GM23338 (cell line): ENCODE data around the gene HRAS. TPM values are rescaled to one million over a fixed set of nuclear protein-coding genes. Genes with fewer than 3 reads are reported as not detected.

ENCODE experiments used
- ATAC-seq: fragments of 200-7000 bp; cut with Tn5 transposase; 3 replicates; pipeline ENCODE4 v1.9.1; 2020
- DNase-seq: peaks from one replicate; pipeline ENCODE4 v3.0.0-alpha.2; 2015; ENCODE audit warnings: low spot score
- H2AFZ ChIP-seq: fragments of 200-600 bp; sonication (generic); 2 replicates; pipeline ENCODE4 v1.8.0; 2016; ENCODE audit warnings: antibody characterized with exemption, mild to moderate bottlenecking, moderate library complexity
- H3F3A ChIP-seq: fragments of 200-600 bp; sonication (generic); replicated peaks from 2 replicates; pipeline ENCODE4 v1.8.0; 2017; ENCODE audit warnings: antibody characterized with exemption, mixed run types, low read depth
- H3K27ac ChIP-seq: fragments of 200-600 bp; sonication (generic); 2 replicates; pipeline ENCODE4 v1.6.1; 2016; ENCODE audit warnings: low read depth
- H3K27me3 ChIP-seq: fragments of 200-600 bp; sonication (generic); 2 replicates; pipeline ENCODE4 v1.8.0; 2016; ENCODE audit warnings: mild to moderate bottlenecking, mixed run types, moderate library complexity; ENCODE audit not compliant: insufficient read depth
- H3K36me3 ChIP-seq: fragments of 200-600 bp; sonication (generic); 2 replicates; pipeline ENCODE4 v1.8.0; 2016; ENCODE audit warnings: mild to moderate bottlenecking; ENCODE audit not compliant: insufficient read depth
- H3K4me1 ChIP-seq: fragments of 200-600 bp; sonication (generic); 2 replicates; pipeline ENCODE4 v1.8.0; 2016; ENCODE audit warnings: mild to moderate bottlenecking, moderate library complexity; ENCODE audit not compliant: insufficient read depth
- H3K4me2 ChIP-seq: fragments of 200-600 bp; sonication (generic); 2 replicates; pipeline ENCODE4 v1.7.1; 2017; ENCODE audit warnings: mixed run types
- H3K4me3 ChIP-seq: fragments of 200-600 bp; sonication (generic); 2 replicates; pipeline ENCODE4 v1.6.1; 2016; ENCODE audit warnings: mixed run types
- H3K79me2 ChIP-seq: fragments of 200-600 bp; sonication (generic); replicated peaks from 2 replicates; pipeline ENCODE4 v1.8.0; 2017; ENCODE audit warnings: mild to moderate bottlenecking; ENCODE audit not compliant: insufficient read depth
- H3K9me2 ChIP-seq: fragments of 200-600 bp; sonication (generic); 2 replicates; pipeline ENCODE4 v1.8.0; 2017; ENCODE audit not compliant: insufficient read depth
- H4K20me1 ChIP-seq: fragments of 200-600 bp; sonication (generic); replicated peaks from 2 replicates; pipeline ENCODE4 v1.8.0; 2017; ENCODE audit warnings: mild to moderate bottlenecking; ENCODE audit not compliant: insufficient read depth
- H3K27ac Mint-ChIP-seq: 2 replicates; pipeline ENCODE4 v1.8.0; 2020; ENCODE audit warnings: inconsistent platforms, mild to moderate bottlenecking, moderate library complexity, mixed read lengths
- H3K27me3 Mint-ChIP-seq: 3 replicates; pipeline ENCODE4 v1.8.0; 2022; ENCODE audit warnings: low read depth, mild to moderate bottlenecking, moderate library complexity, mixed read lengths, inconsistent platforms; ENCODE audit not compliant: insufficient read depth, poor library complexity
- H3K36me3 Mint-ChIP-seq: 3 replicates; pipeline ENCODE4 v1.8.0; 2021; ENCODE audit warnings: low read depth, mild to moderate bottlenecking, inconsistent platforms, moderate library complexity, mixed read lengths
- H3K4me1 Mint-ChIP-seq: 3 replicates; pipeline ENCODE4 v1.8.0; 2020; ENCODE audit warnings: mild to moderate bottlenecking, inconsistent platforms, mixed read lengths
- H3K4me3 Mint-ChIP-seq: 3 replicates; pipeline ENCODE4 v1.8.0; 2021; ENCODE audit warnings: moderate library complexity, mild to moderate bottlenecking, inconsistent platforms, mixed read lengths
- H3K9me3 Mint-ChIP-seq: 3 replicates; pipeline ENCODE4 v1.8.0; 2020; ENCODE audit warnings: moderate library complexity, mild to moderate bottlenecking, inconsistent platforms, mixed read lengths
- CREB1 ChIP-seq: fragments of 250-450 bp; sonication (Bioruptor Pico); IDR thresholded peaks from 2 replicates; pipeline ENCODE4 v1.5.0; 2020; ENCODE audit warnings: low read depth, mild to moderate bottlenecking, moderate library complexity
- EZH2phosphoT487 ChIP-seq: fragments of 200-600 bp; sonication (generic); IDR thresholded peaks from one replicate; pipeline ENCODE4 v1.8.1; 2018; ENCODE audit warnings: antibody characterized with exemption; ENCODE audit not compliant: unreplicated experiment
- JUNB ChIP-seq: IDR thresholded peaks from one replicate; pipeline ENCODE4 v1.6.1; 2016; ENCODE audit warnings: antibody characterized with exemption; ENCODE audit not compliant: unreplicated experiment
- NANOG ChIP-seq: IDR thresholded peaks from 2 replicates; pipeline ENCODE4 v1.6.1; 2016; ENCODE audit warnings: antibody characterized with exemption, borderline replicate concordance
- POLR2AphosphoS5 ChIP-seq: IDR thresholded peaks from 2 replicates; pipeline ENCODE4 v1.6.1; 2016; ENCODE audit warnings: antibody characterized with exemption, low read depth
- STAT1 ChIP-seq: IDR thresholded peaks from one replicate; pipeline ENCODE4 v1.6.1; 2016; ENCODE audit warnings: antibody characterized with exemption; ENCODE audit not compliant: unreplicated experiment
- ZNF114 ChIP-seq: fragments of 250-450 bp; sonication (Bioruptor Pico); IDR thresholded peaks from 2 replicates; pipeline ENCODE4 v1.5.0; 2020; ENCODE audit warnings: mild to moderate bottlenecking, moderate library complexity
- polyA plus RNA-seq: library from polyadenylated mRNA; unstranded; fragments of >200 nt; fragmentation: Nextera tagmentation; extraction: Ambion mirVana; gene quantifications from 2 replicates; pipeline ENCODE4 v1.2.1, GENCODE V29; 2016
- total RNA-seq: library from RNA; depleted of rRNA; stranded (reverse); fragments of >200 nt; shearing (Covaris generic); gene quantifications from 2 replicates; pipeline ENCODE4 v1.2.3, GENCODE V29; 2014
- TF ChIP-seq, protein P1 (sequence below), 2 experiments: fragments of 200-600 bp in 1 of 2; sonication (generic) in 1 of 2; conservative IDR thresholded peaks; 2 replicates each; pipeline versions ENCODE4 v1.5.1 to v1.6.1; 2016 to 2017; ENCODE audit warnings: antibody characterized with exemption in 2 of 2, low read depth in 2 of 2, mild to moderate bottlenecking in 2 of 2, moderate library complexity in 1 of 2
- TF ChIP-seq, protein P2 (sequence below): IDR thresholded peaks from one replicate; pipeline ENCODE4 v1.6.1; 2018; ENCODE audit warnings: antibody characterized with exemption; ENCODE audit not compliant: unreplicated experiment
- TF ChIP-seq, protein P3 (sequence below): IDR thresholded peaks from 2 replicates; pipeline ENCODE4 v1.6.1; 2016; ENCODE audit warnings: antibody characterized with exemption

Gene HRAS
- total and polyA plus RNA-seq, 2 experiments from 2014 or later: 37.9 to 48.7 TPM

GRCh38 chr11:496834-497564, 38.4 kb downstream of the HRAS start:
- no peaks in the 10 kb centered on the region for H3K36me3 ChIP-seq
- peak; percentile 9; the same call in 1 of the 3 replicates for ATAC-seq
- Mint-ChIP-seq H3K4me3 (no peak overlapping the region; the same call in 2 of the 3 replicates), H3K27me3 (peaks cover 28% of the 10 kb centered on the region), H3K4me1 (no peaks in the 10 kb centered on the region; the same call in 2 of the 3 replicates), H3K27ac (peak overlapping the region; percentile 65; the same call in 1 of the 2 replicates), H3K36me3 (peaks cover 54% of the 10 kb centered on the region), H3K9me3 (peaks cover 21% of the 10 kb centered on the region)
- no peak overlapping the region for H2AFZ ChIP-seq
- DNase-seq: peak; percentile 53
- H3K4me3 ChIP-seq: no peak overlapping the region
- H3F3A ChIP-seq: 0 out of 2 replicates have a peak, but pooled peaks cover 8% of the 10 kb centered on the region
- no peaks in the 10 kb centered on the region for H3K4me1 ChIP-seq
- H3K4me2 ChIP-seq: no peak overlapping the region
- no peaks in the 10 kb centered on the region for H3K27me3 ChIP-seq
- H3K27ac ChIP-seq: no peak overlapping the region
- TF ChIP-seq POLR2AphosphoS5: 0 out of 2 replicates have a peak, but pooled peaks have one; percentile 16
- TF ChIP-seq CREB1 (CRISPR knock-in tag): no peak
- TF ChIP-seq, protein P1, sequence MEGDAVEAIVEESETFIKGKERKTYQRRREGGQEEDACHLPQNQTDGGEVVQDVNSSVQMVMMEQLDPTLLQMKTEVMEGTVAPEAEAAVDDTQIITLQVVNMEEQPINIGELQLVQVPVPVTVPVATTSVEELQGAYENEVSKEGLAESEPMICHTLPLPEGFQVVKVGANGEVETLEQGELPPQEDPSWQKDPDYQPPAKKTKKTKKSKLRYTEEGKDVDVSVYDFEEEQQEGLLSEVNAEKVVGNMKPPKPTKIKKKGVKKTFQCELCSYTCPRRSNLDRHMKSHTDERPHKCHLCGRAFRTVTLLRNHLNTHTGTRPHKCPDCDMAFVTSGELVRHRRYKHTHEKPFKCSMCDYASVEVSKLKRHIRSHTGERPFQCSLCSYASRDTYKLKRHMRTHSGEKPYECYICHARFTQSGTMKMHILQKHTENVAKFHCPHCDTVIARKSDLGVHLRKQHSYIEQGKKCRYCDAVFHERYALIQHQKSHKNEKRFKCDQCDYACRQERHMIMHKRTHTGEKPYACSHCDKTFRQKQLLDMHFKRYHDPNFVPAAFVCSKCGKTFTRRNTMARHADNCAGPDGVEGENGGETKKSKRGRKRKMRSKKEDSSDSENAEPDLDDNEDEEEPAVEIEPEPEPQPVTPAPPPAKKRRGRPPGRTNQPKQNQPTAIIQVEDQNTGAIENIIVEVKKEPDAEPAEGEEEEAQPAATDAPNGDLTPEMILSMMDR (conservative IDR thresholded peaks at IDR 0.05; ENCODE audit: low read depth in 2 of 2): no peak
- TF ChIP-seq NANOG: no peak
- TF ChIP-seq ZNF114 (CRISPR knock-in tag): no peak
- TF ChIP-seq EZH2phosphoT487: no peak
- TF ChIP-seq STAT1: no peak
- TF ChIP-seq, protein P2, sequence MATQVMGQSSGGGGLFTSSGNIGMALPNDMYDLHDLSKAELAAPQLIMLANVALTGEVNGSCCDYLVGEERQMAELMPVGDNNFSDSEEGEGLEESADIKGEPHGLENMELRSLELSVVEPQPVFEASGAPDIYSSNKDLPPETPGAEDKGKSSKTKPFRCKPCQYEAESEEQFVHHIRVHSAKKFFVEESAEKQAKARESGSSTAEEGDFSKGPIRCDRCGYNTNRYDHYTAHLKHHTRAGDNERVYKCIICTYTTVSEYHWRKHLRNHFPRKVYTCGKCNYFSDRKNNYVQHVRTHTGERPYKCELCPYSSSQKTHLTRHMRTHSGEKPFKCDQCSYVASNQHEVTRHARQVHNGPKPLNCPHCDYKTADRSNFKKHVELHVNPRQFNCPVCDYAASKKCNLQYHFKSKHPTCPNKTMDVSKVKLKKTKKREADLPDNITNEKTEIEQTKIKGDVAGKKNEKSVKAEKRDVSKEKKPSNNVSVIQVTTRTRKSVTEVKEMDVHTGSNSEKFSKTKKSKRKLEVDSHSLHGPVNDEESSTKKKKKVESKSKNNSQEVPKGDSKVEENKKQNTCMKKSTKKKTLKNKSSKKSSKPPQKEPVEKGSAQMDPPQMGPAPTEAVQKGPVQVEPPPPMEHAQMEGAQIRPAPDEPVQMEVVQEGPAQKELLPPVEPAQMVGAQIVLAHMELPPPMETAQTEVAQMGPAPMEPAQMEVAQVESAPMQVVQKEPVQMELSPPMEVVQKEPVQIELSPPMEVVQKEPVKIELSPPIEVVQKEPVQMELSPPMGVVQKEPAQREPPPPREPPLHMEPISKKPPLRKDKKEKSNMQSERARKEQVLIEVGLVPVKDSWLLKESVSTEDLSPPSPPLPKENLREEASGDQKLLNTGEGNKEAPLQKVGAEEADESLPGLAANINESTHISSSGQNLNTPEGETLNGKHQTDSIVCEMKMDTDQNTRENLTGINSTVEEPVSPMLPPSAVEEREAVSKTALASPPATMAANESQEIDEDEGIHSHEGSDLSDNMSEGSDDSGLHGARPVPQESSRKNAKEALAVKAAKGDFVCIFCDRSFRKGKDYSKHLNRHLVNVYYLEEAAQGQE: no peak
- no peaks in the 10 kb centered on the region for H3K79me2 ChIP-seq
- H4K20me1 ChIP-seq: no peaks in the 10 kb centered on the region
- no peaks in the 10 kb centered on the region for H3K9me2 ChIP-seq

GRCh38 chr11:495537-495931, 39.8 kb downstream of the HRAS start:
- Histone ChIP-seq H3K36me3 (no peaks in the 10 kb centered on the region), H3K27ac (no peak overlapping the region)
- H3K36me3 Mint-ChIP-seq: peaks cover 55% of the 10 kb centered on the region
- TF ChIP-seq JUNB (no peak), STAT1 (no peak), EZH2phosphoT487 (no peak), CREB1 (CRISPR knock-in tag) (no peak), POLR2AphosphoS5 (no peak)
- TF ChIP-seq, protein P2: no peak
- TF ChIP-seq, protein P1 (conservative IDR thresholded peaks at IDR 0.05; ENCODE audit: low read depth in 2 of 2): no peak
- TF ChIP-seq, protein P3, sequence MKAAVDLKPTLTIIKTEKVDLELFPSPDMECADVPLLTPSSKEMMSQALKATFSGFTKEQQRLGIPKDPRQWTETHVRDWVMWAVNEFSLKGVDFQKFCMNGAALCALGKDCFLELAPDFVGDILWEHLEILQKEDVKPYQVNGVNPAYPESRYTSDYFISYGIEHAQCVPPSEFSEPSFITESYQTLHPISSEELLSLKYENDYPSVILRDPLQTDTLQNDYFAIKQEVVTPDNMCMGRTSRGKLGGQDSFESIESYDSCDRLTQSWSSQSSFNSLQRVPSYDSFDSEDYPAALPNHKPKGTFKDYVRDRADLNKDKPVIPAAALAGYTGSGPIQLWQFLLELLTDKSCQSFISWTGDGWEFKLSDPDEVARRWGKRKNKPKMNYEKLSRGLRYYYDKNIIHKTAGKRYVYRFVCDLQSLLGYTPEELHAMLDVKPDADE: no peak

More at GRCh38 chr11:495537-495931, 39.8 kb downstream of the HRAS start:
- DNase-seq: no peak
- 0 out of 2 replicates have a peak, but pooled peaks cover 8% of the 10 kb centered on the region for H3F3A ChIP-seq
- Mint-ChIP-seq H3K4me3 (no peak overlapping the region), H3K27ac (no peak overlapping the region), H3K9me3 (peaks cover 21% of the 10 kb centered on the region), H3K27me3 (peaks cover 21% of the 10 kb centered on the region), H3K4me1 (no peaks in the 10 kb centered on the region; the same call in 2 of the 3 replicates)
- no peak overlapping the region for H2AFZ ChIP-seq
- no peak overlapping the region for H3K4me3 ChIP-seq
- H3K4me2 ChIP-seq: no peak overlapping the region
- no peaks in the 10 kb centered on the region for H3K9me2 ChIP-seq
- H4K20me1 ChIP-seq: no peaks in the 10 kb centered on the region
- no peaks in the 10 kb centered on the region for H3K27me3 ChIP-seq
- no peaks in the 10 kb centered on the region for H3K4me1 ChIP-seq
- no peak for ATAC-seq
- H3K79me2 ChIP-seq: no peaks in the 10 kb centered on the region
